ENCODE results near the gene GALNS. TPM values are rescaled to one million over a fixed set of nuclear protein-coding genes. Genes with fewer than 3 reads are reported as not detected.

Gene GALNS
- total and polyA plus RNA-seq, 2 of the 13 experiments (the other 11 are each of a cell fraction or from before 2014, with no cell fraction given), result 9.2 to 9.8 TPM

DNA sequence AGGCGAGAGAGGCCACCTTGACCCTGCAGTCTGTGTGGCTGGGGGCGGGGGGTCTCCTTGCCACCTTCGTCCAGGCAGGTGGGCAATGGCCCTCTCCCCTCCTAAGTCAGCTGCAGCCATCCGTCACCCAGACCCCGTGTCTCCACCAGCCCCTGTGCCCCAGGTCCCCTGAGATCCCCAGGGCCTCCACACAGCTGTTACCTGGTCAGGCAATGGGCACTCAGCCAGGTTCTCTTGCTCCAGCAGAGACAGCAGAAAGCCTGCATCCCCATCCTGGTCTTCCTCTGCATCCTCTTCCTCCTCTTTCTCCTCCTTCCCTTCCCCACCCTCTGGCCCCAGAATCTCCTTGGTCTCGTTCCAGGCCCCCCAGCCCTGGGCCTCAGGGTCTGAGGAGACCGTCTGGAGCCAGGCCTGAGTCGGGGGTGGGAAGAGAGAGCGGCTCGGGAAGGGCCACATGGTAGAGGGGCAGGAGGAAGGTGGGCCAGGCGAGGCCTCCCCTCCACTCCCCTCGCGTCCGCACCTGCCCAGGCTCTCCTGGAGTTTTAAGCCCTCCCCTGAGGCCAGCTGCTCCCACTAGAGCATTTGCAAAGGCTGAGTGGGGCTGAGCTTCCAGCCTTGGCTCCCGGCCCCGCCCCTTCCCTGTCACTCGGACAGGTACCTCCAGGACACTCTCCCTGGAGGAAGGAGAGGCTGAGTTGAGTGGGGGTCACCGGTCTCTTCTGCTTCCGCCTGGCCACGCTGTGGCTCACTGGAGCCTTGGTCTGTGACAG is 9.6 kb upstream of the GALNS start, which contains the start of gene PABPN1L:
Gene PABPN1L, minus strand, starts transcription at position 510 of the 770 bp plus-strand sequence. Its CDS starts 54 bp downstream, at position 456.
- CTCF ChIA-PET (ENCODE audit: low intra/inter-chr PET ratio, low total read pairs), result no interaction called here
- in situ Hi-C loops (cut with HindIII; ENCODE audit: extremely low pct_ligation_motif_present, low pct_unique_long_range_greater_than_20kb), result no loop called here

More for the DNA sequence above, 9.6 kb upstream of the GALNS start, which contains the start of gene PABPN1L:
- no peaks in the 10 kb centered on the region for H3K79me2 ChIP-seq (ENCODE audit: insufficient read depth, low read length)
- no peaks in the 10 kb centered on the region for H3K36me3 ChIP-seq (replicated peaks in 1 of 2; ENCODE audit: control insufficient read depth in 1 of 2, insufficient read depth in 2 of 2, low read length in 2 of 2)
- intact Hi-C loops (cut with micrococcal nuclease; ENCODE audit: unreplicated experiment), result no loop called here
- H4K20me1 ChIP-seq (ENCODE audit: insufficient read depth, low read length), result no peaks in the 10 kb centered on the region
- ATAC-seq (peak; percentile 8), FAIRE-seq (no peak), DNase-seq (ENCODE audit: low spot score) (no peak)
- no peaks in the 10 kb centered on the region for H3K9me3 ChIP-seq (ENCODE audit: low read length)
- WGBS (ENCODE audit: low lambda C conversion rate), result 34% methylated on average over 15 of the region's 20 CpGs
- no peaks in the 10 kb centered on the region for H3K4me1 ChIP-seq (ENCODE audit: insufficient read depth, low read length)
- no peak for TF ChIP-seq ZNF33A (CRISPR knock-in tag; IDR thresholded peaks at IDR 0.05; ENCODE audit: borderline replicate concordance)
- no peak for TF ChIP-seq CEBPG (CRISPR knock-in tag; IDR thresholded peaks at IDR 0.05)
- TF ChIP-seq, protein P1, sequence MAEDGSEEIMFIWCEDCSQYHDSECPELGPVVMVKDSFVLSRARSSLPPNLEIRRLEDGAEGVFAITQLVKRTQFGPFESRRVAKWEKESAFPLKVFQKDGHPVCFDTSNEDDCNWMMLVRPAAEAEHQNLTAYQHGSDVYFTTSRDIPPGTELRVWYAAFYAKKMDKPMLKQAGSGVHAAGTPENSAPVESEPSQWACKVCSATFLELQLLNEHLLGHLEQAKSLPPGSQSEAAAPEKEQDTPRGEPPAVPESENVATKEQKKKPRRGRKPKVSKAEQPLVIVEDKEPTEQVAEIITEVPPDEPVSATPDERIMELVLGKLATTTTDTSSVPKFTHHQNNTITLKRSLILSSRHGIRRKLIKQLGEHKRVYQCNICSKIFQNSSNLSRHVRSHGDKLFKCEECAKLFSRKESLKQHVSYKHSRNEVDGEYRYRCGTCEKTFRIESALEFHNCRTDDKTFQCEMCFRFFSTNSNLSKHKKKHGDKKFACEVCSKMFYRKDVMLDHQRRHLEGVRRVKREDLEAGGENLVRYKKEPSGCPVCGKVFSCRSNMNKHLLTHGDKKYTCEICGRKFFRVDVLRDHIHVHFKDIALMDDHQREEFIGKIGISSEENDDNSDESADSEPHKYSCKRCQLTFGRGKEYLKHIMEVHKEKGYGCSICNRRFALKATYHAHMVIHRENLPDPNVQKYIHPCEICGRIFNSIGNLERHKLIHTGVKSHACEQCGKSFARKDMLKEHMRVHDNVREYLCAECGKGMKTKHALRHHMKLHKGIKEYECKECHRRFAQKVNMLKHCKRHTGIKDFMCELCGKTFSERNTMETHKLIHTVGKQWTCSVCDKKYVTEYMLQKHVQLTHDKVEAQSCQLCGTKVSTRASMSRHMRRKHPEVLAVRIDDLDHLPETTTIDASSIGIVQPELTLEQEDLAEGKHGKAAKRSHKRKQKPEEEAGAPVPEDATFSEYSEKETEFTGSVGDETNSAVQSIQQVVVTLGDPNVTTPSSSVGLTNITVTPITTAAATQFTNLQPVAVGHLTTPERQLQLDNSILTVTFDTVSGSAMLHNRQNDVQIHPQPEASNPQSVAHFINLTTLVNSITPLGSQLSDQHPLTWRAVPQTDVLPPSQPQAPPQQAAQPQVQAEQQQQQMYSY (CRISPR knock-in tag; IDR thresholded peaks at IDR 0.05), result no peak
- no peak for TF ChIP-seq ZBTB1 (CRISPR knock-in tag; IDR thresholded peaks at IDR 0.05; ENCODE audit: borderline replicate concordance)
- TF ChIP-seq ZFP37 (CRISPR knock-in tag; IDR thresholded peaks at IDR 0.05; ENCODE audit: borderline replicate concordance), result no peak
- no peak for TF ChIP-seq TOPORS (CRISPR knock-in tag; IDR thresholded peaks at IDR 0.05)
- TF ChIP-seq CAMTA2 (CRISPR knock-in tag; IDR thresholded peaks at IDR 0.05; ENCODE audit: borderline replicate concordance), result no peak
- TF ChIP-seq, protein P2, sequence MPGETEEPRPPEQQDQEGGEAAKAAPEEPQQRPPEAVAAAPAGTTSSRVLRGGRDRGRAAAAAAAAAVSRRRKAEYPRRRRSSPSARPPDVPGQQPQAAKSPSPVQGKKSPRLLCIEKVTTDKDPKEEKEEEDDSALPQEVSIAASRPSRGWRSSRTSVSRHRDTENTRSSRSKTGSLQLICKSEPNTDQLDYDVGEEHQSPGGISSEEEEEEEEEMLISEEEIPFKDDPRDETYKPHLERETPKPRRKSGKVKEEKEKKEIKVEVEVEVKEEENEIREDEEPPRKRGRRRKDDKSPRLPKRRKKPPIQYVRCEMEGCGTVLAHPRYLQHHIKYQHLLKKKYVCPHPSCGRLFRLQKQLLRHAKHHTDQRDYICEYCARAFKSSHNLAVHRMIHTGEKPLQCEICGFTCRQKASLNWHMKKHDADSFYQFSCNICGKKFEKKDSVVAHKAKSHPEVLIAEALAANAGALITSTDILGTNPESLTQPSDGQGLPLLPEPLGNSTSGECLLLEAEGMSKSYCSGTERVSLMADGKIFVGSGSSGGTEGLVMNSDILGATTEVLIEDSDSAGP (CRISPR knock-in tag; IDR thresholded peaks at IDR 0.05; ENCODE audit: borderline replicate concordance), result no peak
- TF ChIP-seq, protein P3, sequence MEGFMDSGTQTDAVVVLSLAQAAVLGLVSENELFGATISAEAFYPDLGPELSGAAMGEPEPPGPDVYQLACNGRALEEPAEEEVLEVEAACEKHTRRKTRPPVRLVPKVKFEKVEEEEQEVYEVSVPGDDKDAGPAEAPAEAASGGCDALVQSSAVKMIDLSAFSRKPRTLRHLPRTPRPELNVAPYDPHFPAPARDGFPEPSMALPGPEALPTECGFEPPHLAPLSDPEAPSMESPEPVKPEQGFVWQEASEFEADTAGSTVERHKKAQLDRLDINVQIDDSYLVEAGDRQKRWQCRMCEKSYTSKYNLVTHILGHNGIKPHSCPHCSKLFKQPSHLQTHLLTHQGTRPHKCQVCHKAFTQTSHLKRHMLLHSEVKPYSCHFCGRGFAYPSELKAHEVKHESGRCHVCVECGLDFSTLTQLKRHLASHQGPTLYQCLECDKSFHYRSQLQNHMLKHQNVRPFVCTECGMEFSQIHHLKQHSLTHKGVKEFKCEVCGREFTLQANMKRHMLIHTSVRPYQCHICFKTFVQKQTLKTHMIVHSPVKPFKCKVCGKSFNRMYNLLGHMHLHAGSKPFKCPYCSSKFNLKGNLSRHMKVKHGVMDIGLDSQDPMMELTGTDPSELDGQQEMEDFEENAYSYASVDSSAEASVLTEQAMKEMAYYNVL (CRISPR knock-in tag; IDR thresholded peaks at IDR 0.05; ENCODE audit: borderline replicate concordance), result no peak
- TF ChIP-seq ZNF567 (CRISPR knock-in tag; IDR thresholded peaks at IDR 0.05; ENCODE audit: borderline replicate concordance), result no peak
- TF ChIP-seq HCFC1 (IDR thresholded peaks at IDR 0.05; ENCODE audit: low read depth, low read length), result no peak
- no peak for TF ChIP-seq NR2F2 (IDR thresholded peaks at IDR 0.05; ENCODE audit: borderline replicate concordance, low read depth)
- no peak for TF ChIP-seq HNRNPH1 (optimal IDR thresholded peaks at IDR 0.05; ENCODE audit: low read depth, low read length)
- no TSS peak for BruUV-seq (replicated peaks)
- no peak within 1 kb of the TSS for H2AFZ ChIP-seq (ENCODE audit: low read length)
- POLR2A ChIA-PET, result no interaction called here
- peaks cover 30 to 62% of the 10 kb centered on the region in 2 experiments; a peak in 4 of 5 replicates for H3K27me3 ChIP-seq (ENCODE audit: control insufficient read depth in 1 of 2, insufficient read depth in 2 of 2, low read length in 2 of 2)
- H3K4me2 ChIP-seq (ENCODE audit: low read depth, low read length), result no peak within 1 kb of the TSS
- H3K27ac ChIP-seq (ENCODE audit: extremely low read length, insufficient read depth, low read length), result no peak within 1 kb of the TSS
- H3K9ac ChIP-seq (ENCODE audit: insufficient read depth, low read depth, low read length), result no peak within 1 kb of the TSS
- H3K4me3 ChIP-seq (replicated peaks in 1 of 3; ENCODE audit: insufficient read depth in 1 of 3, low read depth in 2 of 3, low read length in 3 of 3), result no peak within 1 kb of the TSS
